Natural killer cell (primary cell): ENCODE results near the gene OR4F6. TPM values are rescaled to one million over a fixed set of nuclear protein-coding genes. Genes with fewer than 3 reads are reported as not detected.
"Not testable (repeated sequence)": the region's sequence is repeated elsewhere in the genome, so short reads cannot be mapped to it uniquely, and the experiment has no call there.

Experiments used
- ATAC-seq, 3 donors: fragments of 150-1000 bp in 2 of 3; fragments of 200-7000 bp in 1 of 3; cut with Tn5 transposase; 1 replicate in 1 of 3; 2 replicates in 2 of 3; pipeline ENCODE4 v1.10.0; 2021; ENCODE audit warnings: mild to moderate bottlenecking in 2 of 3, moderate library complexity in 2 of 3
- DNase-seq, 2 donors: peaks; one replicate each; pipeline versions ENCODE4 v3.0.0 to v3.0.0-alpha.2; 2013 to 2021; ENCODE audit warnings: mixed read lengths in 1 of 2
- H3K27ac ChIP-seq: one replicate; pipeline ENCODE4 v1.5.1; 2013; ENCODE audit warnings: mild to moderate bottlenecking, low read length
- H3K27me3 ChIP-seq: one replicate; pipeline ENCODE4 v1.6.1; 2013; ENCODE audit warnings: low read length; ENCODE audit not compliant: control insufficient read depth, insufficient read depth
- H3K36me3 ChIP-seq: one replicate; pipeline ENCODE4 v1.6.1; 2013; ENCODE audit warnings: low read length; ENCODE audit not compliant: control insufficient read depth, insufficient read depth
- H3K4me1 ChIP-seq: one replicate; pipeline ENCODE4 v1.6.1; 2013; ENCODE audit warnings: low read length; ENCODE audit not compliant: control insufficient read depth, insufficient read depth
- H3K4me3 ChIP-seq: one replicate; pipeline ENCODE4 v1.5.1; 2013; ENCODE audit warnings: low read length
- H3K9me3 ChIP-seq: one replicate; pipeline ENCODE4 v1.6.1; 2013; ENCODE audit warnings: low read length; ENCODE audit not compliant: control insufficient read depth, insufficient read depth
- H3K27ac Mint-ChIP-seq, 2 donors: one replicate each; pipeline ENCODE4 v1.8.0; 2022; ENCODE audit warnings: mild to moderate bottlenecking in 2 of 2, mixed read lengths in 2 of 2, moderate library complexity in 1 of 2
- H3K27me3 Mint-ChIP-seq, 2 donors: one replicate each; pipeline ENCODE4 v1.8.0; 2022; ENCODE audit warnings: low read depth in 2 of 2, mixed read lengths in 2 of 2
- H3K36me3 Mint-ChIP-seq: one replicate; pipeline ENCODE4 v1.8.0; 2022; ENCODE audit warnings: mixed read lengths
- H3K4me1 Mint-ChIP-seq, 2 donors: one replicate each; pipeline ENCODE4 v1.8.0; 2022; ENCODE audit warnings: mixed read lengths in 2 of 2
- H3K4me3 Mint-ChIP-seq: one replicate; pipeline ENCODE4 v1.8.0; 2022; ENCODE audit warnings: mild to moderate bottlenecking, moderate library complexity, mixed read lengths
- H3K9me3 Mint-ChIP-seq, 2 donors: one replicate each; pipeline ENCODE4 v1.8.0; 2022; ENCODE audit warnings: mixed read lengths in 2 of 2
- WGBS: methylation state at CpG from one replicate; pipeline ENCODE4 v1.1.7; 2013; ENCODE audit warnings: missing lambda C conversion rate; ENCODE audit not compliant: insufficient coverage; 5-methylcytosine and 5-hydroxymethylcytosine counted together
- intact Hi-C: fragments of 100-400 bp; cut with micrococcal nuclease; formaldehyde crosslinking; loops from one replicate; pipeline ENCODE4 v1.14.2; 2022
- total RNA-seq, 4 donors: library from RNA; stranded (reverse); fragments of 120-200 nt in 1 of 4; gene quantifications; one replicate each; pipeline versions ENCODE4 v1.2.3 to v1.2.4, GENCODE V29; 2013 to 2022
- TF ChIP-seq, protein P1 (sequence below): fragments of 200-600 bp; IDR thresholded peaks from one replicate; pipeline ENCODE4 v1.8.0; 2022; ENCODE audit warnings: antibody characterized with exemption

OR4F6 gene
- total RNA-seq = not detected
- not detected for total RNA-seq (2013)

DNA sequence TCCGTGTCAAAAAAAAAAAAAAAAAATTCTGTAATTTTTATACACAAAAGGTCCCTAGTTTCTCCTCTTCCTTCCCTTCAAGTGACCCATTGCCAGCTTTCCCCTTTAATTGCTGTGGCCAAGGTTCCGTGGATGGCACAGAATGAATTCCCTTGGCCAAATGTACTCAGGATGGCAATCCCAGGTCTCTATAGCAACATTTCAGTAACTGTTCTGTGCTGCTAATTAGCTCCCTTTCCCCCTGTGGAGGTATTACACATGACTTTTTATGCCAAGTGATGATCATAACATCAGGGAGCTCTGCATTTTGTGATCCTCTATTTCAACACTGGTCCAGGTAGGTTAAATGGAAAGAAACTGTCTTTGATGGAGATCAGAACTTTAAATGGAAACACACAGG lies at the start of gene OR4F6:
Gene OR4F6, plus strand, starts transcription at position 301 of the 400 bp plus-strand sequence. CDS start 2,211 bp downstream, outside the sequence.
- no peaks in the 10 kb centered on the region for H3K36me3 Mint-ChIP-seq
- ATAC-seq = no peak
- H3K27ac Mint-ChIP-seq = no peak within 1 kb of the TSS
- Histone ChIP-seq H3K4me1 (no peaks in the 10 kb centered on the region), H3K36me3 (no peaks in the 10 kb centered on the region), H3K27ac (no peak within 1 kb of the TSS), H3K4me3 (no peak within 1 kb of the TSS), H3K27me3 (peaks cover 2% of the 10 kb centered on the region), H3K9me3 (no peaks in the 10 kb centered on the region)
- no peak for DNase-seq
- TF ChIP-seq, protein P1, sequence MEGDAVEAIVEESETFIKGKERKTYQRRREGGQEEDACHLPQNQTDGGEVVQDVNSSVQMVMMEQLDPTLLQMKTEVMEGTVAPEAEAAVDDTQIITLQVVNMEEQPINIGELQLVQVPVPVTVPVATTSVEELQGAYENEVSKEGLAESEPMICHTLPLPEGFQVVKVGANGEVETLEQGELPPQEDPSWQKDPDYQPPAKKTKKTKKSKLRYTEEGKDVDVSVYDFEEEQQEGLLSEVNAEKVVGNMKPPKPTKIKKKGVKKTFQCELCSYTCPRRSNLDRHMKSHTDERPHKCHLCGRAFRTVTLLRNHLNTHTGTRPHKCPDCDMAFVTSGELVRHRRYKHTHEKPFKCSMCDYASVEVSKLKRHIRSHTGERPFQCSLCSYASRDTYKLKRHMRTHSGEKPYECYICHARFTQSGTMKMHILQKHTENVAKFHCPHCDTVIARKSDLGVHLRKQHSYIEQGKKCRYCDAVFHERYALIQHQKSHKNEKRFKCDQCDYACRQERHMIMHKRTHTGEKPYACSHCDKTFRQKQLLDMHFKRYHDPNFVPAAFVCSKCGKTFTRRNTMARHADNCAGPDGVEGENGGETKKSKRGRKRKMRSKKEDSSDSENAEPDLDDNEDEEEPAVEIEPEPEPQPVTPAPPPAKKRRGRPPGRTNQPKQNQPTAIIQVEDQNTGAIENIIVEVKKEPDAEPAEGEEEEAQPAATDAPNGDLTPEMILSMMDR = no peak
- intact Hi-C loops = no loop called here
- H3K27me3 Mint-ChIP-seq = peaks cover 17 to 45% of the 10 kb centered on the region in 2 donors
- H3K4me3 Mint-ChIP-seq = no peak within 1 kb of the TSS
- no peaks in the 10 kb centered on the region for H3K9me3 Mint-ChIP-seq
- H3K4me1 Mint-ChIP-seq = no peaks in the 10 kb centered on the region
- WGBS = 88% methylated on average over 2 of the region's 2 CpGs

- H3K27me3 ChIP-seq, H3K4me3 Mint-ChIP-seq, H3K27me3 Mint-ChIP-seq, intact Hi-C loops, H3K4me3 ChIP-seq, H3K9me3 ChIP-seq, H3K4me1 ChIP-seq, H3K9me3 Mint-ChIP-seq, H3K27ac ChIP-seq, H3K36me3 Mint-ChIP-seq, H3K27ac Mint-ChIP-seq, H3K4me1 Mint-ChIP-seq, ATAC-seq, DNase-seq, H3K36me3 ChIP-seq: not testable (repeated sequence)
- WGBS = 95% methylated on average over 21 of the region's 23 CpGs
Observed at GRCh38 chr15:101764669-101765339, 38.5 kb upstream of the OR4F6 start.

GRCh38 chr15:101765340-101765671 lies 38.0 kb upstream of the OR4F6 start:
- H3K27me3 ChIP-seq, H3K36me3 ChIP-seq, ATAC-seq, H3K36me3 Mint-ChIP-seq, H3K27ac ChIP-seq, intact Hi-C loops, H3K9me3 ChIP-seq, H3K4me3 Mint-ChIP-seq, H3K27ac Mint-ChIP-seq, H3K27me3 Mint-ChIP-seq, H3K4me3 ChIP-seq, H3K4me1 Mint-ChIP-seq, DNase-seq, H3K9me3 Mint-ChIP-seq, H3K4me1 ChIP-seq: not testable (repeated sequence)
- WGBS = 96% methylated on average over 7 of the region's 7 CpGs

GRCh38 chr15:101765772-101766456 lies 37.4 kb upstream of the OR4F6 start:
- DNase-seq = no peak
- Histone ChIP-seq H3K27me3 (no peaks in the 10 kb centered on the region), H3K9me3 (peaks cover 6% of the 10 kb centered on the region), H3K27ac (no peak overlapping the region), H3K36me3 (no peaks in the 10 kb centered on the region), H3K4me1 (no peaks in the 10 kb centered on the region), H3K4me3 (no peak overlapping the region)
- no peaks in the 10 kb centered on the region for H3K27me3 Mint-ChIP-seq
- H3K27ac Mint-ChIP-seq = no peak overlapping the region
- intact Hi-C loops = no loop called here
- no peak for ATAC-seq
- no peaks in the 10 kb centered on the region for H3K9me3 Mint-ChIP-seq
- TF ChIP-seq, protein P1 = no peak
- no peak overlapping the region for H3K4me3 Mint-ChIP-seq
- WGBS = 90% methylated on average over 15 of the region's 15 CpGs
- H3K4me1 Mint-ChIP-seq = no peaks in the 10 kb centered on the region
- H3K36me3 Mint-ChIP-seq = no peaks in the 10 kb centered on the region

DNA sequence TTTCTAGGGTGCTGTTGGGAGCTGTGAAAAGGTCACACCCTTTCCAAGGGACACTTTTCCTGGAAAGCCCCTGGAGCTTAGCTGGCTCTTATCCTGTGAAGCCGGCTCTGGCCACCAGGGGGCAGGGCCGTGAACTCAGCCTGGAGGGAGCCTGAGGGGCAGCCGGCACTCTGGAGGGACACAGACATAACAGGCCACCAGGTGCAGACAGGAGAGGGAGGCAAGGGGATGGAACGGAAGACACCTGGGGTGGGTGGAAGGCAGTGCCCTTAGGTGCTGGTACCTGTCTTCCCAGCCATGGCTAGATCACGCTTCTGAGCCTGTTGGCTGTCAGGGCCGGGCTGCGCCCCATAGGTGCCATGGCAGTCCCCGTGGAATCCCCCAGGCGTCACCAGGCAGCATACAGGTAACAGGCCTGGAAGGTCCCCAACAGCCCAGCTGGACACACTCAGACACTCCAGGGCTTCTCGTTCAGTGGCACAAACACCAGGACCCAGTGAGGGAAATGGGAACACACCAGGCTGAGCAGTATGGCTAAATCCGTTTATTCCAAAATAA lies 36.1 kb upstream of the OR4F6 start:
- H3K4me3 ChIP-seq, H3K36me3 Mint-ChIP-seq, intact Hi-C loops, H3K27me3 ChIP-seq, H3K4me3 Mint-ChIP-seq, H3K4me1 Mint-ChIP-seq, H3K9me3 ChIP-seq, H3K4me1 ChIP-seq, DNase-seq, H3K27me3 Mint-ChIP-seq, H3K27ac Mint-ChIP-seq, H3K36me3 ChIP-seq, H3K27ac ChIP-seq, H3K9me3 Mint-ChIP-seq: not testable (repeated sequence)
- 91% methylated on average over 7 of the region's 11 CpGs for WGBS
- ATAC-seq = peak in 1 of 3 donors; percentile 36
